ENCODE measurements around the gene CD79B. TPM values are rescaled to one million over a fixed set of nuclear protein-coding genes. Genes with fewer than 3 reads are reported as not detected.

Gene CD79B
- total RNA-seq, 1 donor from 2014 or later = 3.4 TPM

GRCh38 chr17:63960430-63960829 lies 28.3 kb upstream of the CD79B start:
- Mint-ChIP-seq H3K9me3 (ENCODE audit: unreplicated experiment) (no peaks in the 10 kb centered on the region), H3K4me3 (ENCODE audit: unreplicated experiment) (no peak overlapping the region), H3K4me1 (ENCODE audit: unreplicated experiment) (peaks cover 3% of the 10 kb centered on the region), H3K36me3 (ENCODE audit: low read depth, unreplicated experiment) (no peaks in the 10 kb centered on the region), H3K27ac (ENCODE audit: unreplicated experiment) (no peak overlapping the region), H3K27me3 (ENCODE audit: unreplicated experiment) (peaks cover 7% of the 10 kb centered on the region)
- DNase-seq (ENCODE audit: low spot score) = no peak
- no peak for TF ChIP-seq CTCF (IDR thresholded peaks at IDR 0.05; ENCODE audit: unreplicated experiment)

GRCh38 chr17:63960006-63960405 lies 27.9 kb upstream of the CD79B start:
- Mint-ChIP-seq H3K4me3 (ENCODE audit: unreplicated experiment) (no peak overlapping the region), H3K9me3 (ENCODE audit: unreplicated experiment) (no peaks in the 10 kb centered on the region), H3K36me3 (ENCODE audit: low read depth, unreplicated experiment) (no peaks in the 10 kb centered on the region), H3K4me1 (ENCODE audit: unreplicated experiment) (peaks cover 3% of the 10 kb centered on the region), H3K27me3 (ENCODE audit: unreplicated experiment) (peaks cover 7% of the 10 kb centered on the region), H3K27ac (ENCODE audit: unreplicated experiment) (no peak overlapping the region)
- no peak for DNase-seq (ENCODE audit: low spot score)
- TF ChIP-seq CTCF (IDR thresholded peaks at IDR 0.05; ENCODE audit: unreplicated experiment) = no peak

- H3K4me1 Mint-ChIP-seq (ENCODE audit: unreplicated experiment) = no peaks in the 10 kb centered on the region
- no peaks in the 10 kb centered on the region for H3K36me3 Mint-ChIP-seq (ENCODE audit: low read depth, unreplicated experiment)
- no peak overlapping the region for H3K4me3 Mint-ChIP-seq (ENCODE audit: unreplicated experiment)
- no peak overlapping the region for H3K27ac Mint-ChIP-seq (ENCODE audit: unreplicated experiment)
- H3K9me3 Mint-ChIP-seq (ENCODE audit: unreplicated experiment) = no peaks in the 10 kb centered on the region
- peaks cover 5% of the 10 kb centered on the region for H3K27me3 Mint-ChIP-seq (ENCODE audit: unreplicated experiment)
- no peak for DNase-seq (ENCODE audit: low spot score)
- no peak for TF ChIP-seq CTCF (IDR thresholded peaks at IDR 0.05; ENCODE audit: unreplicated experiment)
Observed at GRCh38 chr17:63956296-63956920, 24.3 kb upstream of the CD79B start.

DNA sequence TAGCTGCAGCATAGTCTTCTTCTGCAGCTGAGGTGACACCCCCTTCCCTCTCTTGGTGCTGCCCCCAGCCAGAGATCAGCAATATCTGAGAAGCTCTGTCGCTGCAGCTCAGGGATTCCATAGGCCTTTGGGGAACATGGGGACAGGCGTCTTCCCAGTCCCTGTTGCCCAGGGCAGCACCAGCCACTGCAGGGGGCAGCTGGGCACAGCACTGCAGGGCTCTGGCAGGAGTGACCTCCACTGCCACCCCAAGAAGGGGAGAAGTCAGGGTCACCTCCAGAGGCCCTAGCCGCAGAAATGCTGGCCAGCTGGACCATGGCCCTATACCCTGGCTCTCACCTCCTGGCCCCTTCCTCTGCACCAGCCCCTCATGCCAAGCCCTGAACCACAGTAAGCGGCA lies 23.7 kb upstream of the CD79B start:
- Mint-ChIP-seq H3K4me1 (ENCODE audit: unreplicated experiment) (no peaks in the 10 kb centered on the region), H3K9me3 (ENCODE audit: unreplicated experiment) (no peaks in the 10 kb centered on the region), H3K27me3 (ENCODE audit: unreplicated experiment) (peaks cover 5% of the 10 kb centered on the region), H3K4me3 (ENCODE audit: unreplicated experiment) (no peak overlapping the region), H3K27ac (ENCODE audit: unreplicated experiment) (no peak overlapping the region), H3K36me3 (ENCODE audit: low read depth, unreplicated experiment) (no peaks in the 10 kb centered on the region)
- DNase-seq (ENCODE audit: low spot score) = no peak
- no peak for TF ChIP-seq CTCF (IDR thresholded peaks at IDR 0.05; ENCODE audit: unreplicated experiment)

GRCh38 chr17:63955232-63955631 lies 23.1 kb upstream of the CD79B start:
- no peak overlapping the region for H3K27ac Mint-ChIP-seq (ENCODE audit: unreplicated experiment)

More at GRCh38 chr17:63955232-63955631, 23.1 kb upstream of the CD79B start:
- Mint-ChIP-seq H3K4me1 (ENCODE audit: unreplicated experiment) (no peaks in the 10 kb centered on the region), H3K36me3 (ENCODE audit: low read depth, unreplicated experiment) (no peaks in the 10 kb centered on the region), H3K9me3 (ENCODE audit: unreplicated experiment) (no peaks in the 10 kb centered on the region), H3K27me3 (ENCODE audit: unreplicated experiment) (peaks cover 5% of the 10 kb centered on the region), H3K4me3 (ENCODE audit: unreplicated experiment) (no peak overlapping the region)
- no peak for DNase-seq (ENCODE audit: low spot score)
- no peak for TF ChIP-seq CTCF (IDR thresholded peaks at IDR 0.05; ENCODE audit: unreplicated experiment)

Data from endothelial cell (in vitro differentiated cells).